Left forelimb (tissue), 1 donor: Measurements from ENCODE around the gene CYRIA.

Source experiments
- DNase-seq: peaks from one replicate; pipeline ENCODE4 v3.0.0-alpha.2; 2018; ENCODE audit warnings: low spot score

Gene CYRIA

GRCh38 chr2:16629770-16630169, 35.9 kb downstream of the CYRIA start:
- no peak for DNase-seq

- no peak for DNase-seq
Measured at GRCh38 chr2:16629044-16629443, 36.6 kb downstream of the CYRIA start.

DNA sequence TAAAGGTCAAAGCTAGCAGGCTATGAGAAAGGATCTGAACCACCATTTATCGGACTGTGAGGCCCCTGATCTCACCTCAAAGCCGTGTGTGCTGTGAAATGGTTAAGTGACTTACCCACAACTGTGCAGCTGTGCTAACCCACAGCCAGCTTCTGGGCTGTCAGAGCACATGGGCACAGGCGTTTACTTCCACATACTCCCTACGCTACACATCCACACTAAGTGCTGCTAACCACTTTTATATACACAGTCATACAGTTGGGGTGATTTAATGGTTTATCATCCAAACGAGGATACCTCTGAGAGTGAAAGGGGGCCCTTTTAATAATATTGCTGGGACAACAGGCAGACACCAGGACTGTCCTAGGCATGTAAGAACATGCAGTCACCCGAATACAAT, 37.3 kb downstream of the CYRIA start:
- DNase-seq = no peak

DNA sequence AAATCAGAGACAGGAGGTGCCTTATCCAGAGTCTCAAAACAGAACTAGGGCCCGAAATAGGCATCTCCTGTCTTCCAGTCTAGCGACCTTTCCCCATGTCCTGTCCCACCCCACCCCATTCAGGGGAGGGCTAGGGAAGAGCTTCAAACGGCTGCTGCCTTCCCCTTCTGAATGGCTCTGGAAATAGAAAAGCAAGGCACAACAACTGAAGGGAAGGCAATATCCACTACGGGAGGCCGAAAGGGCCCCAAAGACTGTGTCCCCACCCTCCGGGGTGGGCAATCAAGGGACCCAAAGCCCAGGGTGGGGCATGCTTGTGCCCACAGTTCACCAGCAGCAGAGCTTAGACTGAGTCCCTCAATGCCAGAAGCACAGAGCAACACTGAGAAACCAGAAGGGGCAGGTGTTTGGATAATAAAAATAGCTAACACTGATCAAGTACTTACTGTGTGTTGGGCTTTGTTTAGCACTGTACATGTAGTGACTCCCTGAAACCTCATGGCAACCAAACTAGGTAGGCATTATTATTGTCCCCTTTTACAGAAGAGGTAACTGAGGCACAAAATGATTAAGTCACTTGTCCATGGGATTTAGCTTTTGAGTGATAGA, 38.5 kb downstream of the CYRIA start:
- DNase-seq = no peak

DNA sequence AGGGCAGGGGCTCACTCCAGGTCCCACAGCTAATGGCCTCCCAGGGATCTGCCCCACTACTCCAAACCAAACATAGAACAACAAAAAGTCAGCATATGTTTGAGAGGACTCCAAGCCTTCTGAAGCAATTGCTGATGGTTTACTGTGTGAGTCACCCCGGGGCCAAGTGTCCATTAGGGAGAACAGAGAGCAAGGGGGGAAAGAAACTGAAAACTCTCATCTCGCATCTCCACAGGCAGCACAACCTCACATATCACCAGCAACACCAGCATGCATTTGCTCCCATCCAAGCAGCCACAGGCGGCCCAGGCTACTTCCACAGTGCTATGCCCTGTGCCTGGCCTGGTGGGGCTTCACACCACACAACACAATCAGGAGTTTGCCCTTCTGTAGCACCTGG, 39.1 kb downstream of the CYRIA start:
- no peak for DNase-seq

GRCh38 chr2:16625759-16626158, 39.9 kb downstream of the CYRIA start:
- no peak for DNase-seq

GRCh38 chr2:16625201-16625729, 40.4 kb downstream of the CYRIA start:
- DNase-seq = no peak

GRCh38 chr2:16624436-16624780, 41.2 kb downstream of the CYRIA start:
- DNase-seq = no peak

DNA sequence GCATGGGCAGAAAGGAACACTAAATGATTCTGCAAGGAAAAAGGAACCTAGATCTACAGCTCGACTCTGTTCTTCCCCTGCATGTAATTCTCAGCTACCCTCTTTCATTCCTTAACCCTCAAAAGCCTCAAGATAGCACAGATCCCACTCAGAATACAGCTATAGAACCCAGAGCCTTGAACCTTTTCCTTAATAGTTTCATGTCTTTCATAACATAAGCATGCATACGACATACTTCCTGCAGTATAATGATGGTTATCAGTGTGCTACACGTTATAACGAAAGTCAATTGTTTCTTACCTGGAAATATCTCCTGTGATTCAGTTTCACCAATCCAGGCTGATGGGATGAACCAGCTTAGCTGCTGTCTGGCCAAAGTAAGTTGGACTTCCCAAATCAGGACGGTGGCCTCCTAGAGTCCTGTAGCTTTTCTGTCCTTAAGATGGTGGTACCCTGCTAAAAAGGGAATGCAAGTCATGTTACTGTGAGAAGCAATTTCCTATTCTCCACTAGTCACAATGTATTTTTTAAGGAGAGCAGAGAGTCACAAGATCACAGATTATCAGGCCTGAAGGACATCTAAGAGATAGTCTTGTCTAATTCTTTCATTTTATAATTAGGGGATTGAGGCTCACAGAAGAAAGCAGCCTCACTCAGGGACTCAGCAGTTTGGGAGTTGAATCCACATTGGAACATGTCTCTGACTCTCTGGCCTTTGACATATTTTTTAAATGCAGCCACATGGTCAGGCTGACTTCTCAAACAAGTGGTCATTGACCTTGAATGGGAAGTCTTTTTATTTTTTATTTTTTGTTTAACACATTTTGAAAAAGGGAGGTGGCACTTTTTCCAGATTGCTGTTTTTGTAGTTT, 41.8 kb downstream of the CYRIA start:
- no peak for DNase-seq

- no peak for DNase-seq
Measured at GRCh38 chr2:16623031-16623430, 42.6 kb downstream of the CYRIA start.

DNA sequence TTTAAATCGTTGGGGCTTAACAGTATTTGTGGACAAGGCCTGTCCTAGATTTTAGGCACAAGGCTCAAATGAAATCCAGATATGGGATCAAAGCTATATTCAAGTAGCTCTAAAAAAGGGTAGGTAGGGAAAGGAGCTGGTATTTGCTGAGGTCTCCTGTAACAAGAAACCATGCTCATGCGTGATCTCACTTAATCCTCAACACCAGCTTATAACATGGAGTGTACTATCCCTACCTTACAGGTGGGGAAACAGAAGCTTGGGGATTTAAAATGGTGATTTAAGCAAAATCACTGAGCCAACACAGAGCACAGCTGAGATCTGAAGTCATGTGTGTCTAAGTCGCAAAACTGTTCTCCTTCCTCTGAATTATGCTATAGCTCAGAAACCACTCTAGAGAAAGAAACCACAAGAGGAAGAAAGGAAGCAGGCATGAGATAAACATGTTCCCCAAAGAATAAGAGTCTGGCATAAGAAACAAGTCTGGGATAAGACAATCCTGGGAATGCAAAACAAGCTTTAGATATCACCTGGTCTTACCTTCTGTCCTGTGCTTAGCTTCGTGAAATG, 43.1 kb downstream of the CYRIA start:
- DNase-seq = no peak

- no peak for DNase-seq
Measured at GRCh38 chr2:16621316-16621715, 44.3 kb downstream of the CYRIA start.

DNA sequence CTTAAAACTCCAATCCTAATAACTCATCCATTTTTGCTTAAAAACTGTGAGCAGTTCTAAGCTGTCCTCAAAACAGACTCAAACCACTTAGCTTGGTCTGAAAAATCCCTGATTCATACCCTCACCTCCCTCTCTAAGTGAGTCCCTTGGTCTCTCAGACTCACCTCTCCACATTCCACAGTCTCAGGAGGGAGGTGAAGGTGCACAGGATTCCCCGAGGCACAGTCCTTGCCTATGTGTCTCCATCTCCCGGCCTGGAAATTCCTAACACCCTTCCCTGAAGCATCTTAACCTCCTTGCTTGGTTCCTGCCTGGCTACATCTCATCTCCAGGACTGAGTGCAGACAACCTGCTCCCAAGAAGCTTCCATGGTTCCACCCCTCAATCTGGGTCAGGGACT, 45.0 kb downstream of the CYRIA start:
- no peak for DNase-seq

DNA sequence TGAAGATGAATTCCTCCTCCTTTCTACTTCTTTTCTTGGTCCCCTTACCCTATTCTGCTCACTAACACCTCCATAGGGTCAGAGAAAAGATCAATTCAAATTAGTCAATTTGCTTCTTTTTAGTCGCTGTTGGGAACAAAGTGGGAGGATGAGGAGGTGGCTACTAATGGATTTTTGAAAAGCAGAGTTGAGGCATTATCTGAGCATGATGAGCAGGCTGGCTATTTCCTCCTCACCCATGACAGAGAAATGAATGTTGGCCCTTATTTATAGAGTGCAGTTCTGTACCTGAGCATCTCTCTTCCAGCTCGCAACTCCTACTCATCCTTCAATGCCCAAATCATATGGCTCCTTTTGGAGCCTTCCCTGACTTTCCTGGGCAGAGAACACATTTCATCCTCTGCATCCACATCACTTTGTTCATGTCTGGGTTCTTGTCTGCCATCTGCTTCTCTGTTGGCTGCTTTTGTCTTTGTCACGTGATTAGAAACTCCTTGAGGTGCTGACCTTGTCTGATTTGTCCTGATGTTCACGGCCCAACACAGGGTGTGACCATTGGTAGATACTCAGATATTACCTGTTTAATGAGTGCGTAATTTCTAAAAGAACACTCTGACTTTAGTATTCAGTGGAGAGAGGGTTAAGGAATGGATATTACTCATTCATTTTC, 45.9 kb downstream of the CYRIA start:
- DNase-seq = no peak

- no peak for DNase-seq
Measured at GRCh38 chr2:16617282-16618266, 48.1 kb downstream of the CYRIA start.
